ENCODE results near the gene DIPK1C.
A peak's percentile ranks its signal among the peaks of the same experiment; 100 is the strongest.

DIPK1C gene

GRCh38 chr18:74480149-74480651 is 23.1 kb upstream of the DIPK1C start:
- DNase-seq: no peak

GRCh38 chr18:74479486-74480148 is 22.5 kb upstream of the DIPK1C start:
- no peak for DNase-seq

- peak; percentile 21 to 34 for DNase-seq
These were observed 21.8 kb upstream of the DIPK1C start for GRCh38 chr18:74478880-74479279.

- no peak for DNase-seq
These were observed 21.2 kb upstream of the DIPK1C start for GRCh38 chr18:74478316-74478715.

GRCh38 chr18:74477771-74478170 is 20.7 kb upstream of the DIPK1C start:
- no peak for DNase-seq

GRCh38 chr18:74476140-74476539 is 19.0 kb upstream of the DIPK1C start:
- DNase-seq: no peak

- no peak for DNase-seq
These were observed 17.0 kb upstream of the DIPK1C start for GRCh38 chr18:74473976-74474640.

GRCh38 chr18:74472312-74472711 is 15.2 kb upstream of the DIPK1C start:
- DNase-seq: no peak

- DNase-seq: no peak
These were observed 11.5 kb upstream of the DIPK1C start for GRCh38 chr18:74468547-74469061.

- no peak for DNase-seq
These were observed 8.7 kb upstream of the DIPK1C start for GRCh38 chr18:74465775-74466174.

GRCh38 chr18:74463983-74464382 is 6.9 kb upstream of the DIPK1C start:
- DNase-seq: no peak

- no peak for DNase-seq
These were observed 6.1 kb upstream of the DIPK1C start for GRCh38 chr18:74463254-74463653.

- no peak for DNase-seq
These were observed 3.7 kb upstream of the DIPK1C start for GRCh38 chr18:74460825-74461224.

GRCh38 chr18:74459889-74460288 is 2.8 kb upstream of the DIPK1C start:
- no peak for DNase-seq

- no peak for DNase-seq
These were observed 765 bp upstream of the DIPK1C start for GRCh38 chr18:74457725-74458421.

- DNase-seq: no peak
These were observed 612 bp downstream of the DIPK1C start for GRCh38 chr18:74456349-74457042.

GRCh38 chr18:74456017-74456348 is 1.1 kb downstream of the DIPK1C start:
- no peak for DNase-seq

- DNase-seq: no peak
These were observed 1.7 kb downstream of the DIPK1C start for GRCh38 chr18:74455386-74455785.

- no peak for DNase-seq
These were observed 2.8 kb downstream of the DIPK1C start for GRCh38 chr18:74454279-74454751.

- DNase-seq: no peak
These were observed 3.4 kb downstream of the DIPK1C start for GRCh38 chr18:74453642-74454198.

- no peak for DNase-seq
These were observed 4.0 kb downstream of the DIPK1C start for GRCh38 chr18:74453016-74453566.

- DNase-seq: no peak
These were observed 6.0 kb downstream of the DIPK1C start for GRCh38 chr18:74451148-74451547.

Measured in AML-193 (cell line).